Measurements from ENCODE around the gene ITPR3. TPM values are rescaled to one million over a fixed set of nuclear protein-coding genes. Genes with fewer than 3 reads are reported as not detected.

Gene ITPR3
- total and polyA plus RNA-seq, 2 donors (not counting 3 experiments of a cell fraction or from before 2014, with no cell fraction given) = 28.8 to 52.2 TPM

GRCh38 chr6:33672808-33673207, 51.7 kb downstream of the ITPR3 start:
- intact Hi-C loops (cut with micrococcal nuclease) = loop anchor here (1.0 to 5.0 kb wide), 6 partner anchors 24 to 88 kb away; partner anchors contain the start of gene ITPR3
- CTCF ChIA-PET = interaction anchor here (0.5 to 5.2 kb wide), 17 partner anchors 11 to 142 kb away, joined by 3 to 55 read pairs (median 5); partner anchors contain the start of genes ITPR3 and UQCC2
- H2AFZ ChIP-seq (ENCODE audit: low read depth, low read length) = no peak overlapping the region

More at GRCh38 chr6:33672808-33673207, 51.7 kb downstream of the ITPR3 start:
- Histone ChIP-seq H3K9ac (replicated peaks; ENCODE audit: extremely low read depth, insufficient read depth, low read length) (no peak overlapping the region), H3K27me3 (ENCODE audit: control insufficient read depth in 2 of 2, insufficient read depth in 2 of 2, low read length in 2 of 2) (no peaks in the 10 kb centered on the region), H3K4me2 (ENCODE audit: insufficient read depth, low read length) (no peak overlapping the region), H3K9me1 (replicated peaks; ENCODE audit: control insufficient read depth, extremely low read depth, insufficient read depth, low read length) (no peaks in the 10 kb centered on the region), H3K36me3 (ENCODE audit: control insufficient read depth in 2 of 2, extremely low read depth in 1 of 2, insufficient read depth in 2 of 2, low read length in 2 of 2) (peaks cover 8 to 19% of the 10 kb centered on the region in 2 experiments), H3K4me3 (replicated peaks in 1 of 3; ENCODE audit: insufficient read depth in 1 of 3, low read depth in 1 of 3, low read length in 3 of 3) (no peak overlapping the region), H3K79me2 (ENCODE audit: control insufficient read depth, insufficient read depth, low read length) (no peaks in the 10 kb centered on the region), H3K9me3 (replicated peaks; ENCODE audit: control insufficient read depth, insufficient read depth, low read length) (no peaks in the 10 kb centered on the region), H3K4me1 (ENCODE audit: control insufficient read depth, extremely low read depth, insufficient read depth, low read length) (peaks cover 25% of the 10 kb centered on the region), H4K20me1 (replicated peaks; ENCODE audit: control insufficient read depth, extremely low read depth, insufficient read depth, low read length) (no peaks in the 10 kb centered on the region), H3K27ac (ENCODE audit: insufficient read depth, low read depth, low read length) (peak overlapping the region; percentile 13)
- BruUV-seq (replicated peaks) = no TSS peak
- DNase-seq (ENCODE audit: low read depth, low spot score) = peak; percentile 92
- POLR2A ChIA-PET = no interaction called here
- TF ChIP-seq EZH2 (IDR thresholded peaks at IDR 0.05; ENCODE audit: borderline replicate concordance, low read depth, low read length, severe bottlenecking) (no peak), POLR2AphosphoS5 (IDR thresholded peaks at IDR 0.05; ENCODE audit: insufficient read depth, low read depth, low read length) (peak; percentile 47), FOS (IDR thresholded peaks at IDR 0.05; ENCODE audit: borderline replicate concordance, insufficient read depth, low read length) (peak; percentile 98), JUN (IDR thresholded peaks at IDR 0.05; ENCODE audit: borderline replicate concordance, insufficient read depth, insufficient read length, low read depth) (peak; percentile 84), CTCF (IDR thresholded peaks at IDR 0.05; ENCODE audit: extremely low read depth in 1 of 2, insufficient read depth in 1 of 2, low read depth in 1 of 2, low read length in 2 of 2) (peak; percentile 51 to 70), MAX (IDR thresholded peaks at IDR 0.05; ENCODE audit: insufficient read depth, insufficient read length) (no peak), GATA2 (IDR thresholded peaks at IDR 0.05; ENCODE audit: insufficient read depth, insufficient read length, low read depth, low read length) (no peak)
- FAIRE-seq = peak; percentile 97
- dilution Hi-C loops (cut with MboI; ENCODE audit: extremely low pct_ligation_motif_present, low sequenced_read_pairs) = no loop called here

Measured in endothelial cell of umbilical vein (primary cell).